ENCODE measurements around the gene STMN1. TPM values are rescaled to one million over a fixed set of nuclear protein-coding genes. Genes with fewer than 3 reads are reported as not detected.

Gene STMN1
- total and polyA plus RNA-seq, 9 of the 15 experiments (the other 6 are each of a cell fraction or from before 2014, with no cell fraction given) = 269 to 2,153 (median 595) TPM

DNA sequence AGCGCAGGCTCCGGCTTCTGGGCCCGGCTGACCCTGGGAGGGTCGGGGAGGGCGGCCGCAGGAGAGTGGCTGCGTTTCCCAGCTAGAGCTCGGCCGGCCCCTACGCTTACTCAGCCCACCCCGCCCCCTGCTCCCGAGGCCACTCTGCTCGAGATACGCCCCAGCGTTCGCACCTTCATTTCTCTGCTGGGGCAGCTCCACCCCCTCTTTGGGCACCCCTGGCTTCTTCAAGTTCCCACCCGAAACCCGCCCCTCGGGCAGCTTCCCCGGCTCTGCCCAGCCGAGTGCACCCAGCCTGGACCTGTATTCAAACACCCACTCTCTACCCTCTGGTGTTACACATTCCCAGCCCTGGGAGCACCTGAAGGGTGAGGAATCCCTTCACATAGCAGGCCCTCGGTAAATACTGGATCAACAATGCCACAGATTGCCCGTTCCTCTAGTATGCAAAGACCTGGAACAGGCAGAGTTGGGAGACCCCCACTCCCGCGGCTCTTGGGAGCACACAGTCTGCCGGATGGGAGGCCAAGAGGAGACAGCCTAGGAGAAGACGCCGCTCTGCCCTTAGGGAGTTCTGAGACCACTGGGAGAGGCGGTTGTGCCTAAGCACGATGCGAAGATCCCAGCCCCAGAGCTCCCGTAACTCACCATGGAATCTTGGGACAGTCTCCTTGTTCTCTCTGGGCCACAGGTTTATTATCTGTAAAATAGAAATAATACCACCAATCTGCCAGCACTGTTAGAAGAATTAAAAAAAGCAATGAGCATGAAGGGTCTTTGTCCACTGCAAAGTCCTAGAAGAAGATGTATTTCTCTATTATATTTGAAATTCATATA, 30.1 kb downstream of the STMN1 start (continued):
- TF ChIP-seq, protein P1, sequence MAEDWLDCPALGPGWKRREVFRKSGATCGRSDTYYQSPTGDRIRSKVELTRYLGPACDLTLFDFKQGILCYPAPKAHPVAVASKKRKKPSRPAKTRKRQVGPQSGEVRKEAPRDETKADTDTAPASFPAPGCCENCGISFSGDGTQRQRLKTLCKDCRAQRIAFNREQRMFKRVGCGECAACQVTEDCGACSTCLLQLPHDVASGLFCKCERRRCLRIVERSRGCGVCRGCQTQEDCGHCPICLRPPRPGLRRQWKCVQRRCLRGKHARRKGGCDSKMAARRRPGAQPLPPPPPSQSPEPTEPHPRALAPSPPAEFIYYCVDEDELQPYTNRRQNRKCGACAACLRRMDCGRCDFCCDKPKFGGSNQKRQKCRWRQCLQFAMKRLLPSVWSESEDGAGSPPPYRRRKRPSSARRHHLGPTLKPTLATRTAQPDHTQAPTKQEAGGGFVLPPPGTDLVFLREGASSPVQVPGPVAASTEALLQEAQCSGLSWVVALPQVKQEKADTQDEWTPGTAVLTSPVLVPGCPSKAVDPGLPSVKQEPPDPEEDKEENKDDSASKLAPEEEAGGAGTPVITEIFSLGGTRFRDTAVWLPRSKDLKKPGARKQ (CRISPR knock-in tag; IDR thresholded peaks at IDR 0.05) = 0 out of 2 replicates have a peak, but pooled peaks have one; percentile 33
- no peak for TF ChIP-seq ATF1 (CRISPR knock-in tag; IDR thresholded peaks at IDR 0.05)
- TF ChIP-seq ATF1 (tag; IDR thresholded peaks at IDR 0.05) = 0 out of 2 replicates have a peak, but pooled peaks have one; percentile 9
- TF ChIP-seq, protein P2, sequence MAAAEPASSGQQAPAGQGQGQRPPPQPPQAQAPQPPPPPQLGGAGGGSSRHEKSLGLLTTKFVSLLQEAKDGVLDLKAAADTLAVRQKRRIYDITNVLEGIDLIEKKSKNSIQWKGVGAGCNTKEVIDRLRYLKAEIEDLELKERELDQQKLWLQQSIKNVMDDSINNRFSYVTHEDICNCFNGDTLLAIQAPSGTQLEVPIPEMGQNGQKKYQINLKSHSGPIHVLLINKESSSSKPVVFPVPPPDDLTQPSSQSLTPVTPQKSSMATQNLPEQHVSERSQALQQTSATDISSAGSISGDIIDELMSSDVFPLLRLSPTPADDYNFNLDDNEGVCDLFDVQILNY (CRISPR knock-in tag; IDR thresholded peaks at IDR 0.05) = 0 out of 2 replicates have a peak, but pooled peaks have one; percentile 7
- no peak for TF ChIP-seq CBX5 (IDR thresholded peaks at IDR 0.05; ENCODE audit: borderline replicate concordance, low read depth)
- TF ChIP-seq FOXA3 (CRISPR knock-in tag; conservative IDR thresholded peaks at IDR 0.05 in 1 of 2, IDR thresholded peaks at IDR 0.05 in 1 of 2) = peak in 1 of 2 experiments; percentile 52; a peak in 1 of 4 replicates
- TF ChIP-seq, protein P3, sequence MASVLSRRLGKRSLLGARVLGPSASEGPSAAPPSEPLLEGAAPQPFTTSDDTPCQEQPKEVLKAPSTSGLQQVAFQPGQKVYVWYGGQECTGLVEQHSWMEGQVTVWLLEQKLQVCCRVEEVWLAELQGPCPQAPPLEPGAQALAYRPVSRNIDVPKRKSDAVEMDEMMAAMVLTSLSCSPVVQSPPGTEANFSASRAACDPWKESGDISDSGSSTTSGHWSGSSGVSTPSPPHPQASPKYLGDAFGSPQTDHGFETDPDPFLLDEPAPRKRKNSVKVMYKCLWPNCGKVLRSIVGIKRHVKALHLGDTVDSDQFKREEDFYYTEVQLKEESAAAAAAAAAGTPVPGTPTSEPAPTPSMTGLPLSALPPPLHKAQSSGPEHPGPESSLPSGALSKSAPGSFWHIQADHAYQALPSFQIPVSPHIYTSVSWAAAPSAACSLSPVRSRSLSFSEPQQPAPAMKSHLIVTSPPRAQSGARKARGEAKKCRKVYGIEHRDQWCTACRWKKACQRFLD (CRISPR knock-in tag; IDR thresholded peaks at IDR 0.05) = no peak; the same call in 1 of the 2 replicates
- TF ChIP-seq ZFX (CRISPR knock-in tag; IDR thresholded peaks at IDR 0.05) = peak; percentile 9; the same call in 1 of the 2 replicates
- TF ChIP-seq NRF1 (conservative IDR thresholded peaks at IDR 0.05 in 1 of 2, IDR thresholded peaks at IDR 0.05 in 1 of 2) = peak; percentile 26 to 34; a peak in 3 of 4 replicates
- TF ChIP-seq ATF7 (IDR thresholded peaks at IDR 0.05) = peak; percentile 14; the same call in 1 of the 2 replicates
- TF ChIP-seq, protein P4, sequence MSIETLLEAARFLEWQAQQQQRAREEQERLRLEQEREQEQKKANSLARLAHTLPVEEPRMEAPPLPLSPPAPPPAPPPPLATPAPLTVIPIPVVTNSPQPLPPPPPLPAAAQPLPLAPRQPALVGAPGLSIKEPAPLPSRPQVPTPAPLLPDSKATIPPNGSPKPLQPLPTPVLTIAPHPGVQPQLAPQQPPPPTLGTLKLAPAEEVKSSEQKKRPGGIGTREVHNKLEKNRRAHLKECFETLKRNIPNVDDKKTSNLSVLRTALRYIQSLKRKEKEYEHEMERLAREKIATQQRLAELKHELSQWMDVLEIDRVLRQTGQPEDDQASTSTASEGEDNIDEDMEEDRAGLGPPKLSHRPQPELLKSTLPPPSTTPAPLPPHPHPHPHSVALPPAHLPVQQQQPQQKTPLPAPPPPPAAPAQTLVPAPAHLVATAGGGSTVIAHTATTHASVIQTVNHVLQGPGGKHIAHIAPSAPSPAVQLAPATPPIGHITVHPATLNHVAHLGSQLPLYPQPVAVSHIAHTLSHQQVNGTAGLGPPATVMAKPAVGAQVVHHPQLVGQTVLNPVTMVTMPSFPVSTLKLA (conservative IDR thresholded peaks at IDR 0.05) = peak in 1 of 2 experiments; percentile 10; a peak in 1 of 4 replicates
- peak; percentile 37; the same call in 1 of the 2 replicates for TF ChIP-seq GABPA (tag; conservative IDR thresholded peaks at IDR 0.05; ENCODE audit: low read depth)
- 0 out of 2 replicates have a peak, but pooled peaks have one; percentile 31 for TF ChIP-seq NFRKB (IDR thresholded peaks at IDR 0.05; ENCODE audit: low read depth)
- no peak for TF ChIP-seq ZNF586 (CRISPR knock-in tag; conservative IDR thresholded peaks at IDR 0.05)
- no peak for TF ChIP-seq FOXJ2 (tag; IDR thresholded peaks at IDR 0.05)
- peak; percentile 60; the same call in 1 of the 2 replicates for TF ChIP-seq POLR2G (IDR thresholded peaks at IDR 0.05; ENCODE audit: low read depth, low read length)
- TF ChIP-seq RUNX1 (IDR thresholded peaks at IDR 0.05; ENCODE audit: low read depth) = 0 out of 2 replicates have a peak, but pooled peaks have one; percentile 13
- peak; percentile 0; the same call in 1 of the 2 replicates for TF ChIP-seq GABPB1 (CRISPR knock-in tag; IDR thresholded peaks at IDR 0.05)
